ENCODE measurements around the gene ZNF223. TPM values are rescaled to one million over a fixed set of nuclear protein-coding genes. Genes with fewer than 3 reads are reported as not detected.

The ZNF223 gene
- total and polyA plus RNA-seq, 12 donors = 2.3 to 5.4 (median 3.2) TPM

- Histone ChIP-seq H3K36me3 (peaks cover 0 to 24% (median 11%) of the 10 kb centered on the region in 9 donors), H3K4me1 (peaks cover 3 to 21% (median 12%) of the 10 kb centered on the region in 9 donors), H3K27me3 (no peaks in the 10 kb centered on the region), H3K4me3 (no peak overlapping the region), H3K9me3 (peaks cover 0 to 3% (median 0%) of the 10 kb centered on the region in 11 donors), H3K27ac (no peak overlapping the region)
- intact Hi-C loops (cut with DNase I) = loop anchor here in 4 of 10 donors (2.0 to 5.0 kb wide), 3 partner anchors 19 to 90 kb away; partner anchors contain the start of genes ZNF230 (in 2 of the 4), ZNF223 (in 1 of the 4) and ZNF284 (in 1 of the 4)
- no peak for TF ChIP-seq CTCF (IDR thresholded peaks at IDR 0.05)
- 62 to 63% methylated on average over 4 of the region's 4 CpGs for WGBS, 2 donors
- ATAC-seq = no peak
- DNase-seq = no peak
Observed at GRCh38 chr19:44092108-44092507, 40.3 kb downstream of the ZNF223 start.

GRCh38 chr19:44093931-44094765 lies 42.3 kb downstream of the ZNF223 start, which contains the start of gene ZNF224:
TSS of gene ZNF224 (plus strand) at chr19:44094361. CDS start at chr19:44097874, 3,513 bp downstream.
- Histone ChIP-seq H3K27ac (peak within 1 kb of the TSS; percentile 38 to 91 (median 80)), H3K36me3 (peaks cover 0 to 32% (median 28%) of the 10 kb centered on the region in 9 donors), H3K4me3 (peak within 1 kb of the TSS; percentile 74 to 94 (median 84)), H3K4me1 (peaks cover 3 to 21% (median 12%) of the 10 kb centered on the region in 9 donors), H3K27me3 (no peaks in the 10 kb centered on the region), H3K9me3 (no peaks in the 10 kb centered on the region)
- WGBS, 2 donors = 0% methylated on average over 50 of the region's 50 CpGs
- TF ChIP-seq CTCF (IDR thresholded peaks at IDR 0.05) = no peak
- peak; percentile 98 to 100 (median 99) for ATAC-seq
- intact Hi-C loops (cut with DNase I) = loop anchor here in 7 of 10 donors (1.0 to 5.0 kb wide), 5 partner anchors 19 to 92 kb away; partner anchors contain the start of genes ZNF225 (in 3 of the 7), ZNF230 (in 2 of the 7), ZNF284 (in 2 of the 7) and ZNF223 (in 1 of the 7)
- peak; percentile 87 to 95 for DNase-seq

- intact Hi-C loops (cut with DNase I) = no loop called here
- TF ChIP-seq CTCF (IDR thresholded peaks at IDR 0.05) = no peak
- WGBS, 2 donors = 97 to 99% methylated on average over 3 of the region's 3 CpGs
- Histone ChIP-seq H3K4me3 (no peak overlapping the region), H3K27me3 (no peaks in the 10 kb centered on the region), H3K27ac (no peak overlapping the region), H3K36me3 (peaks cover 4 to 71% (median 53%) of the 10 kb centered on the region in 9 donors), H3K4me1 (peaks cover 0 to 13% (median 9%) of the 10 kb centered on the region in 9 donors), H3K9me3 (peaks cover 0 to 95% (median 50%) of the 10 kb centered on the region in 11 donors)
- DNase-seq (no peak), ATAC-seq (no peak)
Observed at GRCh38 chr19:44107751-44108150, 55.9 kb downstream of the ZNF223 start.

- TF ChIP-seq CTCF (IDR thresholded peaks at IDR 0.05) = no peak
- H3K9me3 ChIP-seq = peaks cover 0 to 78% (median 45%) of the 10 kb centered on the region in 11 donors
- no peak overlapping the region for H3K27ac ChIP-seq
- DNase-seq = no peak
- H3K36me3 ChIP-seq = peaks cover 4 to 54% (median 36%) of the 10 kb centered on the region in 9 donors
- ATAC-seq = no peak
- H3K4me3 ChIP-seq = no peak overlapping the region
- H3K27me3 ChIP-seq = no peaks in the 10 kb centered on the region
- intact Hi-C loops (cut with DNase I) = no loop called here
- H3K4me1 ChIP-seq = peaks cover 0 to 21% (median 16%) of the 10 kb centered on the region in 9 donors
Observed at GRCh38 chr19:44109458-44109857, 57.6 kb downstream of the ZNF223 start.
